ENCODE results near the gene TMEM170B.

The TMEM170B gene

GRCh38 chr6:11497107-11497506 is 40.4 kb upstream of the TMEM170B start:
- Histone ChIP-seq H3K4me1 (ENCODE audit: control insufficient read depth, insufficient read depth, low read length, poor library complexity, severe bottlenecking) (no peaks in the 10 kb centered on the region), H3K4me3 (ENCODE audit: insufficient read depth, low read depth, low read length, poor library complexity, severe bottlenecking) (no peak overlapping the region), H3K27me3 (replicated peaks; ENCODE audit: control insufficient read depth, insufficient read depth, low read length, poor library complexity, severe bottlenecking) (no peaks in the 10 kb centered on the region), H3K9me3 (ENCODE audit: control insufficient read depth, low read length) (no peaks in the 10 kb centered on the region), H3K36me3 (ENCODE audit: control insufficient read depth, insufficient read depth, low read length) (no peaks in the 10 kb centered on the region), H3K27ac (ENCODE audit: insufficient read depth, low read length, poor library complexity, severe bottlenecking) (no peak overlapping the region)
- DNase-seq: no peak

DNA sequence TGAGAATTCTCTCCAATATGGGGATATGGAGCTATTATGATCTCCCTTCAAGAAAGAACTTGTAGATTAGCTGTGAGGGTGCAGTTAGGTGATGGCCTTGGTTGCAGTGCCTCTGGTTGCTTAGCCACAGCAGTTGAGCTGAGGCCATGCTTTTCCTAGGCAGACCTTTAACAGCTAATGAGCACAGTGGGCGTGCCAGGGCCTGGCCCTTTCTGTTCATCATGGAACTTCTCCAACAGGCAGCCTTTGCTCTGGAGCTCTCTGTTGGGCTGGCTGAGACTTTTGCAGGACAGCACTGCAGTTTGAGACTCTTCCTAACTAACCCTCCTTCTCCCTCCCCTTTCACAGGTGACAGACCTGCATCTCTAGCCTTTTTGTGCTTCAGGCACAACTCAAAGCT is 39.7 kb upstream of the TMEM170B start:
- no peak overlapping the region for H3K4me3 ChIP-seq (ENCODE audit: insufficient read depth, low read depth, low read length, poor library complexity, severe bottlenecking)
- DNase-seq: no peak
- H3K4me1 ChIP-seq (ENCODE audit: control insufficient read depth, insufficient read depth, low read length, poor library complexity, severe bottlenecking): no peaks in the 10 kb centered on the region
- no peaks in the 10 kb centered on the region for H3K9me3 ChIP-seq (ENCODE audit: control insufficient read depth, low read length)
- H3K27me3 ChIP-seq (replicated peaks; ENCODE audit: control insufficient read depth, insufficient read depth, low read length, poor library complexity, severe bottlenecking): no peaks in the 10 kb centered on the region
- no peak overlapping the region for H3K27ac ChIP-seq (ENCODE audit: insufficient read depth, low read length, poor library complexity, severe bottlenecking)
- H3K36me3 ChIP-seq (ENCODE audit: control insufficient read depth, insufficient read depth, low read length): no peaks in the 10 kb centered on the region

- H3K4me3 ChIP-seq (ENCODE audit: insufficient read depth, low read depth, low read length, poor library complexity, severe bottlenecking): no peak overlapping the region
- no peak overlapping the region for H3K27ac ChIP-seq (ENCODE audit: insufficient read depth, low read length, poor library complexity, severe bottlenecking)
- no peaks in the 10 kb centered on the region for H3K27me3 ChIP-seq (replicated peaks; ENCODE audit: control insufficient read depth, insufficient read depth, low read length, poor library complexity, severe bottlenecking)
- no peaks in the 10 kb centered on the region for H3K9me3 ChIP-seq (ENCODE audit: control insufficient read depth, low read length)
- DNase-seq: no peak
- H3K36me3 ChIP-seq (ENCODE audit: control insufficient read depth, insufficient read depth, low read length): no peaks in the 10 kb centered on the region
- no peaks in the 10 kb centered on the region for H3K4me1 ChIP-seq (ENCODE audit: control insufficient read depth, insufficient read depth, low read length, poor library complexity, severe bottlenecking)
Measured at GRCh38 chr6:11500008-11500407, 37.5 kb upstream of the TMEM170B start.

DNA sequence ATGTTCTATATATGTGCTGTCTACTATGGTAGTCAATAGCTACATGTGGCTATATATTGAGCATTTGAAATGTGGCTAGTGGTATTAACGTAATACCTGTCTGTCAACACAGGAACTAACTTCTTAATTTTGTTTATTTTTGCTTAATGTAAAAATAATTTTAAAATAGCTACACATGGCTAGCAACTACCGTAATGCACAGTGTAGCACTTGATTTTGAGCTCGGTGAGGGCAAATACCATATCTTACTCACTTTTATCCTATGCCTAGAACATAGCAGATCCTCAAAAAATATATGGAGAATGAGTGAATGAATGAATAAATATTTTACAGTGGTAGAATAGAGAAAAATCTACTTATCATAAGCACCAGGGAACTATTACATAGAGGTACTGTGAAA is 28.1 kb upstream of the TMEM170B start:
- H3K27ac ChIP-seq (ENCODE audit: insufficient read depth, low read length, poor library complexity, severe bottlenecking): no peak overlapping the region
- H3K4me3 ChIP-seq (ENCODE audit: insufficient read depth, low read depth, low read length, poor library complexity, severe bottlenecking): no peak overlapping the region
- H3K27me3 ChIP-seq (replicated peaks; ENCODE audit: control insufficient read depth, insufficient read depth, low read length, poor library complexity, severe bottlenecking): no peaks in the 10 kb centered on the region
- H3K36me3 ChIP-seq (ENCODE audit: control insufficient read depth, insufficient read depth, low read length): no peaks in the 10 kb centered on the region
- no peak for DNase-seq
- H3K4me1 ChIP-seq (ENCODE audit: control insufficient read depth, insufficient read depth, low read length, poor library complexity, severe bottlenecking): no peaks in the 10 kb centered on the region
- no peaks in the 10 kb centered on the region for H3K9me3 ChIP-seq (ENCODE audit: control insufficient read depth, low read length)

GRCh38 chr6:11514672-11515071 is 22.9 kb upstream of the TMEM170B start:
- no peak overlapping the region for H3K4me3 ChIP-seq (ENCODE audit: insufficient read depth, low read depth, low read length, poor library complexity, severe bottlenecking)
- DNase-seq: no peak
- H3K36me3 ChIP-seq (ENCODE audit: control insufficient read depth, insufficient read depth, low read length): no peaks in the 10 kb centered on the region
- no peaks in the 10 kb centered on the region for H3K9me3 ChIP-seq (ENCODE audit: control insufficient read depth, low read length)
- H3K4me1 ChIP-seq (ENCODE audit: control insufficient read depth, insufficient read depth, low read length, poor library complexity, severe bottlenecking): no peaks in the 10 kb centered on the region
- no peak overlapping the region for H3K27ac ChIP-seq (ENCODE audit: insufficient read depth, low read length, poor library complexity, severe bottlenecking)
- no peaks in the 10 kb centered on the region for H3K27me3 ChIP-seq (replicated peaks; ENCODE audit: control insufficient read depth, insufficient read depth, low read length, poor library complexity, severe bottlenecking)

- no peaks in the 10 kb centered on the region for H3K27me3 ChIP-seq (replicated peaks; ENCODE audit: control insufficient read depth, insufficient read depth, low read length, poor library complexity, severe bottlenecking)
- H3K36me3 ChIP-seq (ENCODE audit: control insufficient read depth, insufficient read depth, low read length): no peaks in the 10 kb centered on the region
- DNase-seq: no peak
- no peaks in the 10 kb centered on the region for H3K4me1 ChIP-seq (ENCODE audit: control insufficient read depth, insufficient read depth, low read length, poor library complexity, severe bottlenecking)
- H3K9me3 ChIP-seq (ENCODE audit: control insufficient read depth, low read length): no peaks in the 10 kb centered on the region
- no peak overlapping the region for H3K4me3 ChIP-seq (ENCODE audit: insufficient read depth, low read depth, low read length, poor library complexity, severe bottlenecking)
- no peak overlapping the region for H3K27ac ChIP-seq (ENCODE audit: insufficient read depth, low read length, poor library complexity, severe bottlenecking)
Measured at GRCh38 chr6:11515763-11516162, 21.8 kb upstream of the TMEM170B start.

GRCh38 chr6:11522812-11523605 is 14.5 kb upstream of the TMEM170B start:
- no peaks in the 10 kb centered on the region for H3K36me3 ChIP-seq (ENCODE audit: control insufficient read depth, insufficient read depth, low read length)
- no peak for DNase-seq
- no peaks in the 10 kb centered on the region for H3K27me3 ChIP-seq (replicated peaks; ENCODE audit: control insufficient read depth, insufficient read depth, low read length, poor library complexity, severe bottlenecking)
- no peak overlapping the region for H3K4me3 ChIP-seq (ENCODE audit: insufficient read depth, low read depth, low read length, poor library complexity, severe bottlenecking)
- no peaks in the 10 kb centered on the region for H3K9me3 ChIP-seq (ENCODE audit: control insufficient read depth, low read length)
- no peak overlapping the region for H3K27ac ChIP-seq (ENCODE audit: insufficient read depth, low read length, poor library complexity, severe bottlenecking)
- no peaks in the 10 kb centered on the region for H3K4me1 ChIP-seq (ENCODE audit: control insufficient read depth, insufficient read depth, low read length, poor library complexity, severe bottlenecking)

DNA sequence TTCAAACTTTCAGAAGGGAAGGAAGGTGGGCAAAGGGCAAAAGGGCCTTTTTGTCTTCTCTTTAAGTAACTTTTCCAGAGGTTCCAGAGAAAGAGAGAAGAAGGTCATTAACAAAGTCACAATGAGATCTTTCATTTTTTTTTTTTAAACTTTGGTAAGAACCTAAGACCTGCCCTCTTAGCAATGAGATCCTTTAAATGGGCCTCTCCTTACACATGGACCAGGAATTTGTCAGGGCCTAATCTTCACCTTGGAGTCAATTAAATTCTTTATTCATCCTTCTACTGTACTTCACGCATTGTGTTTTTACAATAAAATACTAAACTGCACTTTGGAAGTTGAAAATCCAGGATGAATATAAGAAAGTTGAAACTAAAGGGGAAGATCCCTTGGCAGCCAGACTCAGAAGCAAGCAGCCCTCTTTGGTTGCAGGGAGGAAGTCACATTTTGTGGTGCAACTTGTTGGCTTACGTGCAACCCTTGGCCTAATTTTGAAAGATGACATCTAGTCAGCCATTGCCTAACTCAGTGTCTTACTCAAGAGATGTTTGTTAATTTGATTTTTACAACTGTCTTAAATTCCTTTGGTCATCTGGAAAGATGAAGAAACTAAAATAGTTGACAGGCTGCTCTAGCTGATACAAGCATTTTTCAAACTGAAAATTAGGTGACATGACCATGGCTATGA is 11.9 kb upstream of the TMEM170B start:
- H3K4me3 ChIP-seq (ENCODE audit: insufficient read depth, low read depth, low read length, poor library complexity, severe bottlenecking): no peak overlapping the region
- no peaks in the 10 kb centered on the region for H3K4me1 ChIP-seq (ENCODE audit: control insufficient read depth, insufficient read depth, low read length, poor library complexity, severe bottlenecking)
- H3K9me3 ChIP-seq (ENCODE audit: control insufficient read depth, low read length): no peaks in the 10 kb centered on the region
- H3K27me3 ChIP-seq (replicated peaks; ENCODE audit: control insufficient read depth, insufficient read depth, low read length, poor library complexity, severe bottlenecking): no peaks in the 10 kb centered on the region
- no peak for DNase-seq
- no peaks in the 10 kb centered on the region for H3K36me3 ChIP-seq (ENCODE audit: control insufficient read depth, insufficient read depth, low read length)
- no peak overlapping the region for H3K27ac ChIP-seq (ENCODE audit: insufficient read depth, low read length, poor library complexity, severe bottlenecking)

DNA sequence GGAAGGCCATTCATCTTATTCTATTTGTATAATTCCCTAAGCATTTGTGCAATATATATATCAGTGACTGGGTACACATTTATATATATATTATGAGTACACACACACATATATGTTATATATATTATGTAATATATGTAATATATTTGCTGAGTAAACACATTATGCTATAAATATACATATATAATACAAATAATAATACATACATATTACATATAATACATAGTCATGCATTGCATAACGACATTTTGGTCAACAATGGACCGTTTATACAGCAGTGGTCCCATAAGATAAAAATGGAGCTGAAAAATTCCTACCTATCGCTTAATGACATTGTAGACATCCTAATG is 11.4 kb upstream of the TMEM170B start:
- H3K27me3 ChIP-seq (replicated peaks; ENCODE audit: control insufficient read depth, insufficient read depth, low read length, poor library complexity, severe bottlenecking): no peaks in the 10 kb centered on the region
- H3K4me3 ChIP-seq (ENCODE audit: insufficient read depth, low read depth, low read length, poor library complexity, severe bottlenecking): no peak overlapping the region
- H3K9me3 ChIP-seq (ENCODE audit: control insufficient read depth, low read length): no peaks in the 10 kb centered on the region
- H3K27ac ChIP-seq (ENCODE audit: insufficient read depth, low read length, poor library complexity, severe bottlenecking): no peak overlapping the region
- no peaks in the 10 kb centered on the region for H3K36me3 ChIP-seq (ENCODE audit: control insufficient read depth, insufficient read depth, low read length)
- no peaks in the 10 kb centered on the region for H3K4me1 ChIP-seq (ENCODE audit: control insufficient read depth, insufficient read depth, low read length, poor library complexity, severe bottlenecking)
- no peak for DNase-seq

DNA sequence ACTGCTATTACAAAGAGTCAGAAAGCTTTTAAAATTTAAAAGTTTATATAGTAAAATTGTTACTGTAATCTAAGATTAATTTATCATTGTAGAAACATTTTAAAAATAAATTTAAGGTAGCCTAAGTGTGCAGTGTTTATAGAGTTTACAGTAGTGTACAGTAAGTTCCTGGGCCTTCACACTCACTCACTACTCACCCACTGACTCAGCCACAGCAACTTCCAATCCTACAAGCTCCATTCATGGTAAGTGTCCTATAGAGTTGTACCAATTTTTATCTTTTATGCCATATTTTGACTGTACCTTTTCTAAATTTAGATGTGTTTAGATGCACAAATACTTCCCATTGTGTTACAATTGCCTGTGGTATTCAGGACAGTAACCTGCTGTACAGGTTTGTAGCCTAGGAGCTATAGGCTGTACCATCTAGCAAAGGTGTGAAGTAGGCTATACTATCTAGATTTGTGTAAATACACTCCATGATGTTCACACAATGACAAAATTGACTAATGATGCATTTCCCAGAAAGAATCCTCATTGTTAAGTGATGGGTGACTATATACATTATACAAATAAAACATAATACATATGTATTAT is 10.2 kb upstream of the TMEM170B start:
- no peak overlapping the region for H3K4me3 ChIP-seq (ENCODE audit: insufficient read depth, low read depth, low read length, poor library complexity, severe bottlenecking)
- no peaks in the 10 kb centered on the region for H3K36me3 ChIP-seq (ENCODE audit: control insufficient read depth, insufficient read depth, low read length)
- H3K9me3 ChIP-seq (ENCODE audit: control insufficient read depth, low read length): no peaks in the 10 kb centered on the region
- no peaks in the 10 kb centered on the region for H3K4me1 ChIP-seq (ENCODE audit: control insufficient read depth, insufficient read depth, low read length, poor library complexity, severe bottlenecking)
- H3K27me3 ChIP-seq (replicated peaks; ENCODE audit: control insufficient read depth, insufficient read depth, low read length, poor library complexity, severe bottlenecking): no peaks in the 10 kb centered on the region
- DNase-seq: no peak
- H3K27ac ChIP-seq (ENCODE audit: insufficient read depth, low read length, poor library complexity, severe bottlenecking): no peak overlapping the region

Data from effector memory CD4-positive, alpha-beta T cell (primary cell).